Measurements from ENCODE around the gene PEX16.

Gene PEX16

DNA sequence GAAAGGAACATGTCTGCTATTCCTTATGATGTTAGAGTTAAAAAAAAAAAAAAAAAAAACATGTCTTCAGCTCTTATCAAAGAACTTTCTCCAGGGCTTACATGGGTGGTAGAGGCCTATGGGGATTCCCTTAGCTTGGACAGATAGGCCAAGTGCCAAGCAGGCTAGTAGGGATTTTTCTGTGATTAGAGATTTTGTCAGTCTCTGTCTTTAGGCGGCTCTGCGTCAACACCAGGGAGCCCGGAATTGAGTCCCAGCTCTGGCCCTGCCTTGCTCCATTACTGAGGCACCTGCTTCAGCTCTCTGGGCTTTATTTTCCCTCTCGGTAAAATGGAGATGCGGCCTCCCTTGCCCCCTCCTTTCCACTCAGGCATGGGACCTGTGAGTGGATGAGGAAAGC, 57.3 kb downstream of the PEX16 start:
- Histone ChIP-seq H3K9ac (ENCODE audit: insufficient read length) (no peak overlapping the region), H3K36me3 (ENCODE audit: insufficient read depth, low read length) (peaks cover 49% of the 10 kb centered on the region)
- TF ChIP-seq POLR2AphosphoS5 (IDR thresholded peaks at IDR 0.05; ENCODE audit: borderline replicate concordance, low read depth, low read length) (no peak), EZH2 (IDR thresholded peaks at IDR 0.05) (no peak), FOXP2 (optimal IDR thresholded peaks at IDR 0.05; ENCODE audit: control extremely low read depth, extremely low read length, insufficient read depth) (no peak)

More for the DNA sequence above, 57.3 kb downstream of the PEX16 start:
- Histone ChIP-seq H3K9me3 (ENCODE audit: low read depth, low read length) (no peaks in the 10 kb centered on the region), H3K4me3 (no peak overlapping the region), H3K27ac (peak overlapping the region; percentile 60; the same call in 1 of the 2 replicates)
- DNase-seq (ENCODE audit: low read depth, low spot score), result no peak

Measured in SK-N-MC (cell line).